GM12878 (cell line): ENCODE data around the gene NLRP7. TPM values are rescaled to one million over a fixed set of nuclear protein-coding genes. Genes with fewer than 3 reads are reported as not detected.
A peak's percentile ranks its signal among the peaks of the same experiment; 100 is the strongest.

Experiments used
- ATAC-seq: fragments of 200-7000 bp; cut with Tn5 transposase; 3 replicates; pipeline ENCODE4 v1.9.1; 2020; ENCODE audit warnings: mild to moderate bottlenecking, moderate library complexity
- BruUV-seq: library from RNA; stranded (reverse); fragments of 400-500 nt; replicated peaks from 2 replicates; lab custom pipeline; 2021; lab: Mats Ljungman, UMichigan
- CTCF ChIA-PET: fragments of 300-600 bp; sonication (Branson Sonifier 250); formaldehyde crosslinking; extraction: SDS; loops from one replicate; lab custom pipeline; 2021; ENCODE audit warnings: inconsistent platforms; lab: Yijun Ruan, JAX
- POLR2A ChIA-PET: fragments of 350-600 bp; formaldehyde crosslinking; extraction: SDS; loops from one replicate; lab custom pipeline; 2021; ENCODE audit warnings: inconsistent platforms; lab: Charles Lee
- RAD21 ChIA-PET: fragments of 300-600 bp; sonication (Branson Sonifier 250); formaldehyde crosslinking; loops from one replicate; lab custom pipeline; 2023; ENCODE audit warnings: antibody characterized with exemption; ENCODE audit not compliant: unreplicated experiment; lab: Charles Lee
- SMC1A ChIA-PET: fragments of 300-600 bp; sonication (Branson Sonifier 250); formaldehyde crosslinking; loops from one replicate; lab custom pipeline; 2023; ENCODE audit not compliant: unreplicated experiment, uncharacterized antibody; lab: Charles Lee
- DNase-seq: peaks from one replicate; pipeline ENCODE4 v3.0.0-alpha.2; 2011; ENCODE audit warnings: low read depth, low spot score
- FAIRE-seq: peaks from 3 replicates; lab custom pipeline; 2011; peaks lifted over from hg19 to GRCh38; lab: Jason Lieb, UNC
- H2AFZ ChIP-seq: 2 replicates; pipeline ENCODE4 v1.6.0; 2011; ENCODE audit warnings: low read depth, low read length, control low read depth; ENCODE audit not compliant: control insufficient read depth
- H3K27ac ChIP-seq: 2 replicates; pipeline ENCODE4 v1.5.1; 2011; ENCODE audit warnings: control low read depth; ENCODE audit not compliant: control insufficient read depth, insufficient read depth
- H3K27me3 ChIP-seq, 2 experiments: replicated peaks in 1 of 2; 2 replicates each; pipeline versions ENCODE4 v1.6.0 to v1.6.1; 2011; ENCODE audit warnings: low read length in 1 of 2; ENCODE audit not compliant: control insufficient read depth in 2 of 2, insufficient read depth in 2 of 2
- H3K36me3 ChIP-seq, 2 experiments: 2 replicates each; pipeline ENCODE4 v1.5.1; 2011; ENCODE audit warnings: low read length in 1 of 2; ENCODE audit not compliant: control insufficient read depth in 2 of 2, insufficient read depth in 2 of 2
- H3K4me1 ChIP-seq: 2 replicates; pipeline ENCODE4 v1.6.1; 2011; ENCODE audit warnings: mild to moderate bottlenecking, low read length, moderate library complexity, mixed read lengths; ENCODE audit not compliant: control insufficient read depth, insufficient read depth
- H3K4me2 ChIP-seq: 2 replicates; pipeline ENCODE4 v1.6.0; 2011; ENCODE audit warnings: control low read depth; ENCODE audit not compliant: control insufficient read depth, insufficient read depth
- H3K4me3 ChIP-seq: fragments of 200-600 bp; sonication (generic); 2 replicates; pipeline ENCODE4 v1.5.1; 2016
- H3K79me2 ChIP-seq: 2 replicates; pipeline ENCODE4 v1.6.0; 2011; ENCODE audit warnings: low read length; ENCODE audit not compliant: control insufficient read depth, insufficient read depth
- H3K9ac ChIP-seq: 2 replicates; pipeline ENCODE4 v1.8.0; 2011; ENCODE audit warnings: low read length, control low read depth, mixed read lengths; ENCODE audit not compliant: control insufficient read depth, insufficient read depth
- H3K9me3 ChIP-seq: replicated peaks from 3 replicates; pipeline ENCODE4 v1.5.1; 2011; ENCODE audit warnings: mild to moderate bottlenecking, low read length; ENCODE audit not compliant: control insufficient read depth, insufficient read depth
- H4K20me1 ChIP-seq: 2 replicates; pipeline ENCODE4 v1.6.0; 2011; ENCODE audit not compliant: control insufficient read depth, insufficient read depth
- CEBPB ChIP-seq, 2 experiments: fragments of 150-350 bp in 1 of 2; IDR thresholded peaks; 2 replicates each; pipeline ENCODE4 v1.6.1; 2012 to 2014; ENCODE audit warnings: low read depth in 2 of 2, low read length in 2 of 2, borderline replicate concordance in 1 of 2, inconsistent platforms in 1 of 2
- CREM ChIP-seq: IDR thresholded peaks from 2 replicates; pipeline ENCODE4 v1.6.1; 2014; ENCODE audit warnings: antibody characterized with exemption, low read depth
- CUX1 ChIP-seq: IDR thresholded peaks from 2 replicates; pipeline ENCODE4 v1.6.1; 2012; ENCODE audit warnings: improper control_type of control experiment, low read depth, low read length; ENCODE audit not compliant: insufficient replicate concordance
- GABPA ChIP-seq: IDR thresholded peaks from 2 replicates; pipeline ENCODE4 v1.6.1; 2014; ENCODE audit warnings: antibody characterized with exemption, low read depth, mild to moderate bottlenecking, inconsistent platforms
- HDAC6 ChIP-seq: fragments of 200-600 bp; sonication (generic); IDR thresholded peaks from one replicate; pipeline ENCODE4 v1.8.0; 2017; ENCODE audit warnings: antibody characterized with exemption; ENCODE audit not compliant: unreplicated experiment
- NR2C2 ChIP-seq: IDR thresholded peaks from 2 replicates; pipeline ENCODE4 v1.6.1; 2011; ENCODE audit warnings: borderline replicate concordance, low read depth; ENCODE audit not compliant: control insufficient read depth, insufficient read length
- RBBP5 ChIP-seq: fragments of 200-600 bp; sonication (generic); conservative IDR thresholded peaks from 2 replicates; pipeline ENCODE4 v1.6.1; 2016
- RUNX3 ChIP-seq: IDR thresholded peaks from 2 replicates; pipeline ENCODE4 v1.6.1; 2012; ENCODE audit warnings: low read length, inconsistent platforms
- SMAD1 ChIP-seq: fragments of 450-650 bp; IDR thresholded peaks from 2 replicates; pipeline ENCODE4 v1.6.1; 2018; ENCODE audit warnings: mild to moderate bottlenecking, low read depth; ENCODE audit not compliant: partially characterized antibody
- SPI1 ChIP-seq: IDR thresholded peaks from 2 replicates; pipeline ENCODE4 v1.6.1; 2011; ENCODE audit warnings: low read depth, mild to moderate bottlenecking, low read length, moderate library complexity, borderline replicate concordance; ENCODE audit not compliant: insufficient read depth
- WGBS: methylation state at CpG from one replicate; pipeline ENCODE4 v1.1.6; 2016; ENCODE audit warnings: low lambda C conversion rate; ENCODE audit not compliant: insufficient replicate concordance, insufficient coverage; ENCODE audit errors: missing lambda C conversion rate; 5-methylcytosine and 5-hydroxymethylcytosine counted together
- in situ Hi-C: fragments of 300-500 bp; cut with MboI; formaldehyde crosslinking; loops from 9 replicates; pipeline ENCODE4 v1.14.3; 2018; ENCODE audit warnings: mixed read lengths
- intact Hi-C: fragments of 100-400 bp; cut with micrococcal nuclease; formaldehyde crosslinking; loops from one replicate; pipeline ENCODE4 v1.14.2; 2022; ENCODE audit not compliant: unreplicated experiment
- polyA plus RNA-seq, 11 experiments: library from polyadenylated mRNA; depleted of rRNA in 4 of 11; unstranded in 6 of 11; stranded (reverse) in 5 of 11; fragments of >200 nt; fragmentation: Nextera tagmentation in 4 of 11; fragmentation: Illumina TruSeq in 1 of 11; extraction: Ambion mirVana in 4 of 11; extraction: Trizol in 1 of 11; gene quantifications; 1 replicate in 1 of 11; 2 replicates in 10 of 11; pipeline versions ENCODE4 v1.2.1 to v1.2.3, GENCODE V29; 2011 to 2016; ENCODE audit warnings: inconsistent platforms in 2 of 11, missing spikeins in 2 of 11, low read depth in 1 of 11
- total RNA-seq, 4 experiments: library from RNA; depleted of rRNA in 3 of 4; stranded (reverse); fragments of >200 nt in 3 of 4; fragmentation: Illumina TruSeq in 1 of 4; extraction: Trizol in 1 of 4; gene quantifications; 2 replicates each; pipeline versions ENCODE4 v1.2.1 to v1.2.3, GENCODE V29; 2013 to 2021

NLRP7 gene
- total and polyA plus RNA-seq, 10 of the 15 experiments (the other 5 are each of a cell fraction or from before 2014, with no cell fraction given), result 0.08 to 3.4 (median 0.31) TPM

GRCh38 chr19:54959840-54960239 is 12.5 kb upstream of the NLRP7 start:
- no peaks in the 10 kb centered on the region for H3K27me3 ChIP-seq
- H3K9me3 ChIP-seq, result no peaks in the 10 kb centered on the region
- peak; percentile 78 for ATAC-seq
- no TSS peak for BruUV-seq
- CTCF ChIA-PET, result no interaction called here
- 23% methylated on average over 6 of the region's 8 CpGs for WGBS
- intact Hi-C loops (no loop called here), in situ Hi-C loops (no loop called here)
- H3K4me3 ChIP-seq, result no peak overlapping the region
- POLR2A ChIA-PET, result no interaction called here
- no peaks in the 10 kb centered on the region for H4K20me1 ChIP-seq
- no peaks in the 10 kb centered on the region for H3K79me2 ChIP-seq
- SMC1A ChIA-PET, result no interaction called here
- no peaks in the 10 kb centered on the region for H3K36me3 ChIP-seq
- RAD21 ChIA-PET, result no interaction called here
- no peak overlapping the region for H3K9ac ChIP-seq
- H2AFZ ChIP-seq, result no peak overlapping the region
- TF ChIP-seq RBBP5 (no peak), SPI1 (peak; percentile 50; the same call in 1 of the 2 replicates), CREM (no peak), RUNX3 (peak; percentile 56; the same call in 1 of the 2 replicates), NR2C2 (no peak)
- no peak for DNase-seq
- no peak for FAIRE-seq
- peaks cover 6% of the 10 kb centered on the region for H3K4me1 ChIP-seq
- H3K4me2 ChIP-seq, result peak overlapping the region; percentile 42; the same call in 1 of the 2 replicates
- H3K27ac ChIP-seq, result peak overlapping the region; percentile 42; the same call in 1 of the 2 replicates

- BruUV-seq, result no TSS peak
- H2AFZ ChIP-seq, result no peak overlapping the region
- no peak for FAIRE-seq
- in situ Hi-C loops, result no loop called here
- H3K4me2 ChIP-seq, result no peak overlapping the region
- 53% methylated on average over 11 of the region's 11 CpGs for WGBS
- H3K4me1 ChIP-seq, result peaks cover 21% of the 10 kb centered on the region
- H3K27me3 ChIP-seq, result no peaks in the 10 kb centered on the region
- H3K27ac ChIP-seq, result no peak overlapping the region
- intact Hi-C loops, result no loop called here
- CTCF ChIA-PET, result no interaction called here
- H3K4me3 ChIP-seq, result no peak overlapping the region
- RAD21 ChIA-PET, result no interaction called here
- no peaks in the 10 kb centered on the region for H3K79me2 ChIP-seq
- SMC1A ChIA-PET, result interaction anchor here (0.9 kb wide), 1 partner anchor 281 kb away, joined by 3 read pairs; no protein-coding TSS in a partner anchor
- no peak for DNase-seq
- no peaks in the 10 kb centered on the region for H3K36me3 ChIP-seq
- H3K9me3 ChIP-seq, result no peaks in the 10 kb centered on the region
- POLR2A ChIA-PET, result no interaction called here
- H3K9ac ChIP-seq, result no peak overlapping the region
- no peak for ATAC-seq
- no peaks in the 10 kb centered on the region for H4K20me1 ChIP-seq
- TF ChIP-seq SMAD1 (no peak), CUX1 (no peak), HDAC6 (no peak), CEBPB (IDR thresholded peaks at IDR 0.05; ENCODE audit: borderline replicate concordance in 1 of 2, low read depth in 2 of 2, low read length in 2 of 2) (no peak), GABPA (no peak)
Observed at GRCh38 chr19:54955376-54955775, 8.0 kb upstream of the NLRP7 start.
